Kidney capillary endothelial cell (primary cell): ENCODE data around the gene NTRK3.

ENCODE experiments used
- DNase-seq: peaks from one replicate; pipeline ENCODE4 v3.0.0-alpha.2; 2018; ENCODE audit warnings: low spot score

The NTRK3 gene

GRCh38 chr15:88230823-88231222 is 25.7 kb downstream of the NTRK3 start:
- no peak for DNase-seq

GRCh38 chr15:88225461-88225860 is 31.1 kb downstream of the NTRK3 start:
- DNase-seq: no peak

GRCh38 chr15:88223084-88223483 is 33.5 kb downstream of the NTRK3 start:
- DNase-seq: no peak

GRCh38 chr15:88221836-88222235 is 34.7 kb downstream of the NTRK3 start:
- DNase-seq: no peak

- no peak for DNase-seq
Observed at GRCh38 chr15:88220443-88221335, 35.9 kb downstream of the NTRK3 start.

GRCh38 chr15:88219623-88220022 is 36.9 kb downstream of the NTRK3 start:
- no peak for DNase-seq

GRCh38 chr15:88218557-88219221 is 37.9 kb downstream of the NTRK3 start:
- DNase-seq: no peak

- DNase-seq: no peak
Observed at GRCh38 chr15:88215066-88215648, 41.4 kb downstream of the NTRK3 start.

GRCh38 chr15:88209111-88209510 is 47.4 kb downstream of the NTRK3 start:
- DNase-seq: no peak

- no peak for DNase-seq
Observed at GRCh38 chr15:88208396-88208795, 48.1 kb downstream of the NTRK3 start.

GRCh38 chr15:88207565-88207964 is 49.0 kb downstream of the NTRK3 start:
- DNase-seq: no peak

GRCh38 chr15:88204584-88204983 is 52.0 kb downstream of the NTRK3 start:
- DNase-seq: no peak

- DNase-seq: no peak
Observed at GRCh38 chr15:88202231-88202630, 54.3 kb downstream of the NTRK3 start.

GRCh38 chr15:88201207-88201606 is 55.3 kb downstream of the NTRK3 start:
- no peak for DNase-seq

GRCh38 chr15:88196961-88197360 is 59.6 kb downstream of the NTRK3 start:
- DNase-seq: no peak

- no peak for DNase-seq
Observed at GRCh38 chr15:88194162-88194561, 62.4 kb downstream of the NTRK3 start.

- DNase-seq: no peak
Observed at GRCh38 chr15:88193415-88193814, 63.1 kb downstream of the NTRK3 start.

- DNase-seq: no peak
Observed at GRCh38 chr15:88191812-88192165, 64.8 kb downstream of the NTRK3 start.

- DNase-seq: no peak
Observed at GRCh38 chr15:88190232-88190631, 66.3 kb downstream of the NTRK3 start.

GRCh38 chr15:88188300-88188699 is 68.2 kb downstream of the NTRK3 start:
- no peak for DNase-seq

GRCh38 chr15:88187195-88187594 is 69.3 kb downstream of the NTRK3 start:
- DNase-seq: no peak

- DNase-seq: no peak
Observed at GRCh38 chr15:88185584-88185983, 71.0 kb downstream of the NTRK3 start.

GRCh38 chr15:88181613-88182012 is 74.9 kb downstream of the NTRK3 start:
- DNase-seq: no peak
